Measurements from ENCODE around the gene GPC4. TPM values are rescaled to one million over a fixed set of nuclear protein-coding genes. Genes with fewer than 3 reads are reported as not detected.

The GPC4 gene
- total and polyA plus RNA-seq, 9 of the 15 experiments (the other 6 are each of a cell fraction or from before 2014, with no cell fraction given): 0.11 TPM; not detected in 8

DNA sequence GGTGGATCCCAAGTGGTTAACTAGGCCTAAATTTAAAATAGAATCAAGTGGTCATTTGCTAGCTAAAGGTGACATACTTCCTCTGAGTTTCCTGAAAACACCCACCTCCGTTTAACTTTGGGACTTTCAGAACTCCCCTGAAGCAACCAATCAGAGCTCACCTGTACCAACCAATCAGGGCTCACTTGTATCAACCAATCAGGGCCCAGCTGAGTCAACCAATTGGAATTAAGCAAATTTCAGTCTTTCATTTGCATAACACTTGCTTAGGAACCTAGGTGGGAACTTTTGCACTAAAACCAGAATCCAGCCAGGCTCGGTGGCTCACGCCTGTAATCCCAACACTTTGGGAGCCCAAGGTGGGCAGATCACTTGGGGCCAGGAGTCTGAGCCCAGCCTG, 15.9 kb downstream of the GPC4 start (continued):
- TF ChIP-seq, protein P1, sequence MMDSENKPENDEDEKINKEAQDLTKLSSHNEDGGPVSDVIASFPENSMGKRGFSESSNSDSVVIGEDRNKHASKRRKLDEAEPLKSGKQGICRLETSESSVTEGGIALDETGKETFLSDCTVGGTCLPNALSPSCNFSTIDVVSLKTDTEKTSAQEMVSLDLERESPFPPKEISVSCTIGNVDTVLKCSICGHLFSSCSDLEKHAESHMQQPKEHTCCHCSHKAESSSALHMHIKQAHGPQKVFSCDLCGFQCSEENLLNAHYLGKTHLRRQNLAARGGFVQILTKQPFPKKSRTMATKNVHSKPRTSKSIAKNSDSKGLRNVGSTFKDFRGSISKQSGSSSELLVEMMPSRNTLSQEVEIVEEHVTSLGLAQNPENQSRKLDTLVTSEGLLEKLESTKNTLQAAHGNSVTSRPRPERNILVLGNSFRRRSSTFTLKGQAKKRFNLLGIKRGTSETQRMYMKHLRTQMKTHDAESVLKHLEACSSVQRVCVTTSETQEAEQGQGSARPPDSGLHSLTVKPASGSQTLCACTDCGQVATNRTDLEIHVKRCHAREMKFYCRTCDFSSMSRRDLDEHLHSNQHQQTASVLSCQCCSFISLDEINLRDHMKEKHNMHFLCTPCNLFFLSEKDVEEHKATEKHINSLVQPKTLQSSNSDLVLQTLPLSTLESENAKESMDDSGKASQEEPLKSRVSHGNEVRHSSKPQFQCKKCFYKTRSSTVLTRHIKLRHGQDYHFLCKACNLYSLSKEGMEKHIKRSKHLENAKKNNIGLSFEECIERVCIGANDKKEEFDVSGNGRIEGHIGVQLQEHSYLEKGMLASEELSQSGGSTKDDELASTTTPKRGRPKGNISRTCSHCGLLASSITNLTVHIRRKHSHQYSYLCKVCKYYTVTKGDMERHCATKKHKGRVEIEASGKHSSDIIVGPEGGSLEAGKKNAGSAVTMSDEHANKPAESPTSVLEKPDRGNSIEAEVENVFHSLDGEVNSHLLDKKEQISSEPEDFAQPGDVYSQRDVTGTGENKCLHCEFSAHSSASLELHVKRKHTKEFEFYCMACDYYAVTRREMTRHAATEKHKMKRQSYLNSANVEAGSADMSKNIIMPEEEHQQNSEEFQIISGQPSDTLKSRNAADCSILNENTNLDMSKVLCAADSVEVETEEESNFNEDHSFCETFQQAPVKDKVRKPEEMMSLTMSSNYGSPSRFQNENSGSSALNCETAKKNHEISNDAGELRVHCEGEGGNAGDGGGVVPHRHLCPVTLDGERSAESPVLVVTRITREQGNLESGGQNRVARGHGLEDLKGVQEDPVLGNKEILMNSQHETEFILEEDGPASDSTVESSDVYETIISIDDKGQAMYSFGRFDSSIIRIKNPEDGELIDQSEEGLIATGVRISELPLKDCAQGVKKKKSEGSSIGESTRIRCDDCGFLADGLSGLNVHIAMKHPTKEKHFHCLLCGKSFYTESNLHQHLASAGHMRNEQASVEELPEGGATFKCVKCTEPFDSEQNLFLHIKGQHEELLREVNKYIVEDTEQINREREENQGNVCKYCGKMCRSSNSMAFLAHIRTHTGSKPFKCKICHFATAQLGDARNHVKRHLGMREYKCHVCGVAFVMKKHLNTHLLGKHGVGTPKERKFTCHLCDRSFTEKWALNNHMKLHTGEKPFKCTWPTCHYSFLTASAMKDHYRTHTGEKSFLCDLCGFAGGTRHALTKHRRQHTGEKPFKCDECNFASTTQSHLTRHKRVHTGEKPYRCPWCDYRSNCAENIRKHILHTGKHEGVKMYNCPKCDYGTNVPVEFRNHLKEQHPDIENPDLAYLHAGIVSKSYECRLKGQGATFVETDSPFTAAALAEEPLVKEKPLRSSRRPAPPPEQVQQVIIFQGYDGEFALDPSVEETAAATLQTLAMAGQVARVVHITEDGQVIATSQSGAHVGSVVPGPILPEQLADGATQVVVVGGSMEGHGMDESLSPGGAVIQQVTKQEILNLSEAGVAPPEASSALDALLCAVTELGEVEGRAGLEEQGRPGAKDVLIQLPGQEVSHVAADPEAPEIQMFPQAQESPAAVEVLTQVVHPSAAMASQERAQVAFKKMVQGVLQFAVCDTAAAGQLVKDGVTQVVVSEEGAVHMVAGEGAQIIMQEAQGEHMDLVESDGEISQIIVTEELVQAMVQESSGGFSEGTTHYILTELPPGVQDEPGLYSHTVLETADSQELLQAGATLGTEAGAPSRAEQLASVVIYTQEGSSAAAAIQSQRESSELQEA (IDR thresholded peaks at IDR 0.05; ENCODE audit: low read depth): no peak
- TF ChIP-seq, protein P2, sequence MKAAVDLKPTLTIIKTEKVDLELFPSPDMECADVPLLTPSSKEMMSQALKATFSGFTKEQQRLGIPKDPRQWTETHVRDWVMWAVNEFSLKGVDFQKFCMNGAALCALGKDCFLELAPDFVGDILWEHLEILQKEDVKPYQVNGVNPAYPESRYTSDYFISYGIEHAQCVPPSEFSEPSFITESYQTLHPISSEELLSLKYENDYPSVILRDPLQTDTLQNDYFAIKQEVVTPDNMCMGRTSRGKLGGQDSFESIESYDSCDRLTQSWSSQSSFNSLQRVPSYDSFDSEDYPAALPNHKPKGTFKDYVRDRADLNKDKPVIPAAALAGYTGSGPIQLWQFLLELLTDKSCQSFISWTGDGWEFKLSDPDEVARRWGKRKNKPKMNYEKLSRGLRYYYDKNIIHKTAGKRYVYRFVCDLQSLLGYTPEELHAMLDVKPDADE (conservative IDR thresholded peaks at IDR 0.05; ENCODE audit: control insufficient read depth, low read depth, low read length): no peak

Data from K562 (cell line).